T-helper 1 cell treated with Interleukin-12 subunit alpha and Interleukin-12 subunit beta and Interleukin-4 antibody, amounts not matched to agents 30 μg/mL and 1 μg/mL, for 36 hours (primary cell): ENCODE data around the gene COA6.

Experiments used
- H3K27ac Mint-ChIP-seq: one replicate; pipeline ENCODE4 v1.8.0; 2021; ENCODE audit warnings: mild to moderate bottlenecking, mixed read lengths
- H3K27me3 Mint-ChIP-seq: one replicate; pipeline ENCODE4 v1.8.0; 2021; ENCODE audit warnings: low read depth, mixed read lengths
- H3K36me3 Mint-ChIP-seq: one replicate; pipeline ENCODE4 v1.8.0; 2021; ENCODE audit warnings: low read depth, mixed read lengths
- H3K4me1 Mint-ChIP-seq: one replicate; pipeline ENCODE4 v1.8.0; 2021; ENCODE audit warnings: low read depth, mixed read lengths
- H3K4me3 Mint-ChIP-seq: one replicate; pipeline ENCODE4 v1.8.0; 2021; ENCODE audit warnings: mild to moderate bottlenecking, moderate library complexity, mixed read lengths
- H3K9me3 Mint-ChIP-seq: one replicate; pipeline ENCODE4 v1.8.0; 2021; ENCODE audit warnings: mixed read lengths

COA6 gene

DNA sequence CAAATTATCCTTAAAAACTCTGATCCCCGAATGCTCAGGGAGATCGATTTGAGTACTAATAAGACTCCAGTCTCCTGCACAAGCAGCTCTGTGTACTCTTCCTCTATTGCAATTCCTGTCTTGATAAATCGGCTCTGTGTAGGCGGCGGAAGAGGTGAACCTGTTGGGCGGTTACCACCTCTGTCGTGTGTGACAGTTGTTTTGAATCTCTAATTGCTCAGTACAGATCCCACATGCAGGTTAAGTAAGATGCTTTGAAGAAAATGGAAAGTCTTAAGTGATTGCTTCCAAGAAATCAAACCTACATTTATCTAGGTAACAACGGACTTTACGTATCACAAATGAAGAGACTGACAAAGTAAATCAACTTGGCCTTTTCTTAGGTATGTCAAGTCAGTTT is 35.5 kb downstream of the COA6 start:
- Mint-ChIP-seq H3K9me3 (no peaks in the 10 kb centered on the region), H3K4me3 (peak overlapping the region; percentile 74), H3K27ac (peak overlapping the region; percentile 90), H3K27me3 (no peaks in the 10 kb centered on the region), H3K4me1 (peaks cover 27% of the 10 kb centered on the region), H3K36me3 (peaks cover 27% of the 10 kb centered on the region)

DNA sequence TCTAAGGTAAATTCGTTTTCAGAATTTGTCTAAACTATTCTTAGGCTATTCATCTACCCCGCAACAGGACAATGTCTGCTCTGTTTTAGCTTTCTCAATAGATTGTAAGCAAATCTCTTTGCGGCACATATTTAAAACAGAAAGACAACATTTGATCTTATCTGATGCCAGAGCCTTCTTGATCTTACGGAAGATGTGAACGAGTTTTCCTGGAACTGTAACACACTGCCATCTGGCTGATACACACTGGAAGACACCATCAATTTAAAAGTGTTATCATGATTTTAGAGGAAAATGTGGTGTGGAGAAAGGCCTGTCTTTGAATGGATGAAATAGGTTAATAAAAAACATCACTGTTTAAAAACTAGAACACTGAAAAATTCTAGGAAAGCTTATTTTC is 36.1 kb downstream of the COA6 start:
- H3K4me3 Mint-ChIP-seq: peak overlapping the region; percentile 74
- H3K9me3 Mint-ChIP-seq: no peaks in the 10 kb centered on the region
- H3K36me3 Mint-ChIP-seq: peaks cover 28% of the 10 kb centered on the region
- H3K27ac Mint-ChIP-seq: peak overlapping the region; percentile 90
- no peaks in the 10 kb centered on the region for H3K27me3 Mint-ChIP-seq
- H3K4me1 Mint-ChIP-seq: peaks cover 27% of the 10 kb centered on the region

- H3K9me3 Mint-ChIP-seq: no peaks in the 10 kb centered on the region
- H3K4me1 Mint-ChIP-seq: peaks cover 14% of the 10 kb centered on the region
- H3K36me3 Mint-ChIP-seq: peaks cover 30% of the 10 kb centered on the region
- no peak overlapping the region for H3K27ac Mint-ChIP-seq
- H3K4me3 Mint-ChIP-seq: no peak overlapping the region
- H3K27me3 Mint-ChIP-seq: no peaks in the 10 kb centered on the region
These were observed 39.6 kb downstream of the COA6 start for GRCh38 chr1:234412830-234413229.

GRCh38 chr1:234413485-234413884 is 40.2 kb downstream of the COA6 start:
- H3K27me3 Mint-ChIP-seq: no peaks in the 10 kb centered on the region
- H3K4me1 Mint-ChIP-seq: peaks cover 12% of the 10 kb centered on the region

DNA sequence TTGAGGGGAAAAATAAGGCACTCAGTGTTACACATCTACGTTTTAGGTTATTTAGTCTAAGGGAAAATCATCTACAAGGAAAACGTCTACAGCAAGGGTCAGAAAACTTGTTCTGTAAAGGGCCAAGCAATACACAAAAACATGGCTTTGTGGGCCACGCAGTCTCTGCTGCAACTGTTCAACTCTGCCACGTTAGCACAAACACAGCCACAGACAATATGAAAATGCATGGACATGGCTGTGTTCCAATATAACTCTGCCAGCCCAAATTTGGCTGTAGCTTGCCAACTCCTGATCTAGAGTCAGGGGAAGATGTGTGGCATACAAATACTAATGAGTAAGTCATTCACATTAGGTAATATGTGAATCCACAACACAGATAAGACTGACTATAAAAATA is 40.7 kb downstream of the COA6 start:
- peaks cover 8% of the 10 kb centered on the region for H3K4me1 Mint-ChIP-seq
- no peaks in the 10 kb centered on the region for H3K9me3 Mint-ChIP-seq
- H3K27ac Mint-ChIP-seq: no peak overlapping the region
- H3K27me3 Mint-ChIP-seq: no peaks in the 10 kb centered on the region
- no peak overlapping the region for H3K4me3 Mint-ChIP-seq
- peaks cover 28% of the 10 kb centered on the region for H3K36me3 Mint-ChIP-seq

More at GRCh38 chr1:234413485-234413884, 40.2 kb downstream of the COA6 start:
- Mint-ChIP-seq H3K4me3 (no peak overlapping the region), H3K36me3 (peaks cover 29% of the 10 kb centered on the region), H3K9me3 (no peaks in the 10 kb centered on the region), H3K27ac (no peak overlapping the region)

DNA sequence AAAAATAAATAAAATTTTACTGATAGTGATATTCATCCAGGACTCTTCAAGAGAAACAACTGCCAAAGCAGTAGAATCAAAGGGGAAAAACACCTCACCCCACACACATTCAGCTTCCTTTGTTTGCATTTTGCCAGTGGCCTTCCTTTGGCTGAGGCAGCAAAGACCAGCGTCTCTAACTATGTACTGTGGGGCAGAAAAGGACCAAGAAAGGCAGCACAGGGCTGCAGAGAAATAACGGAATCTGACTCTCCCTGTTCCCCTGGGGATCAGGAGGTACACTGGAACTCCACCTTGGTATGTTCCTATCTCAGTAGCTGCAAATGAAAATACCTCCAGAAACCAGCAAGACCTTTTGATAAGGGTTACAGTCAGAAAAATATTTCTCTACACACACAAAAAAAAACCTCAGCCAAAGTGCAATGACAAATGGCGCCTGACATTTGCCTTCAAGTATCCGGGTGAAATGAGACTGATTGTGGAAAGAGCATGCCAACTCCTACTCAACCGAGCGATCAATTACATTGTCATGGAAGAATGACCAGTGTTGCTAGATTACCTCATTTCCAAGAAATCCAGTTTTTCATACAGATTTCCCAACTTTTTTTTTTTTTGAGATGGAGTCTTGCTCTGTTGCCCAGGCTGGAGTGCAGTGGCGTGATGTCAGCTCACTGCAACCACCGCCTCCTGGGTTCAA is 54.8 kb downstream of the COA6 start:
- no peak overlapping the region for H3K4me3 Mint-ChIP-seq
- peaks cover 43% of the 10 kb centered on the region for H3K36me3 Mint-ChIP-seq
- H3K4me1 Mint-ChIP-seq: peaks cover 4% of the 10 kb centered on the region
- H3K9me3 Mint-ChIP-seq: no peaks in the 10 kb centered on the region
- no peak overlapping the region for H3K27ac Mint-ChIP-seq
- H3K27me3 Mint-ChIP-seq: no peaks in the 10 kb centered on the region

GRCh38 chr1:234429434-234429806 is 56.2 kb downstream of the COA6 start:
- Mint-ChIP-seq H3K27ac (no peak overlapping the region), H3K4me1 (peaks cover 11% of the 10 kb centered on the region), H3K9me3 (no peaks in the 10 kb centered on the region), H3K27me3 (no peaks in the 10 kb centered on the region), H3K4me3 (no peak overlapping the region), H3K36me3 (peaks cover 45% of the 10 kb centered on the region)

DNA sequence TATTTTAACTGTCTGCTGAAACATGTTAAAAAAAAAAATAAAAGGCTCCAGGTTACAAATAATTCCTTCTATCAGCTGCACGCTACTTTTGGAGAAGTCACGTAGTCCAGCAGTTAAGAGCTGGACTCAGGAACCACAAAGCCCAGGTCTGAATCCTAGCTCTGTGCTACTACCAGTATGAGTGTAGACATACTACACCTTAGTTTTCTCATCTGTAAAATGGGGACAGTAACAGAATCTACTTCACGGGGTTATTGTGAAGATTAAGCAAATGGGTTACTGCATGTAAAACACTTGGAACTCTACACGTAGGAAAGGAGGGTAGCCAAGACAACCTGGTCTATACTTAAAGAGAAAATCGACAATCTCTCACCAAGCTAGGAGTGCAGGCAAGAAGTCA is 57.4 kb downstream of the COA6 start:
- no peak overlapping the region for H3K4me3 Mint-ChIP-seq
- peaks cover 11% of the 10 kb centered on the region for H3K4me1 Mint-ChIP-seq
- H3K27me3 Mint-ChIP-seq: no peaks in the 10 kb centered on the region
- H3K36me3 Mint-ChIP-seq: peaks cover 53% of the 10 kb centered on the region
- H3K27ac Mint-ChIP-seq: no peak overlapping the region
- no peaks in the 10 kb centered on the region for H3K9me3 Mint-ChIP-seq

- H3K27me3 Mint-ChIP-seq: no peaks in the 10 kb centered on the region
- no peaks in the 10 kb centered on the region for H3K9me3 Mint-ChIP-seq
- peaks cover 53% of the 10 kb centered on the region for H3K36me3 Mint-ChIP-seq
These were observed 58.0 kb downstream of the COA6 start for GRCh38 chr1:234431255-234431654.

DNA sequence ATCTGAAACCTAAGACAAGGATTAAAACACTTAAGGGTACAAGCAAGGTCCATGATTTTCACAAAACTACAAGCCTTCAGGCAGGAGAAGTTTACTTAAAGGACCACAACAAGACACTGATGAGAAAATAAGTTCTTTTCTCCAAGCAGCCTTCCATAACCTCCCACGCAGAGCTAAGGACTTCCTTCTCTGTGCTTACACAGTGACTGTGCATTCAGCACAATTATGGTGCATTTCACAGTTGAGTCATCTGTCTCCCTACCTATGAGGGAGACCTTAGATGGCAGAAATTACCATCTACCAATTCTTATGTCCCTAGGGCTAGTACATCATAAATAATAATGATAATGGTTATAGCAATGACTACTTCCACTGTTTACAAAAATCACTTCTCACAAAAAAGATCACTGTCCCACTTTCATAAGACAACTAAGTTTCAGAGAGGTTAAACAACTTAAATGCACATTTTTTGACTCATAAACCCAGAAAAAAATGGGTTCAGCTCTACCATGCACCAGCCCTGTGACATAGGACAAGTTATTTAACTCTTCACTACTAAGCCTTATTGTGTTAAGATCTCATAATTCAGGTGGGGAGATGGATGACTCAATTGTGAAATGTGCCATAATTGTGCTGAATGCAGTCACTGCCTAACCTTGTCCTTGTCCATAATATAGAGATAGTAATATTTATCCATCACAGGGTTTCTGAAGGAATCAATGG is 60.5 kb downstream of the COA6 start:
- H3K36me3 Mint-ChIP-seq: peaks cover 51% of the 10 kb centered on the region
- no peaks in the 10 kb centered on the region for H3K9me3 Mint-ChIP-seq
- H3K4me1 Mint-ChIP-seq: peaks cover 13% of the 10 kb centered on the region
- H3K4me3 Mint-ChIP-seq: no peak overlapping the region
- no peaks in the 10 kb centered on the region for H3K27me3 Mint-ChIP-seq
- H3K27ac Mint-ChIP-seq: no peak overlapping the region

More at GRCh38 chr1:234431255-234431654, 58.0 kb downstream of the COA6 start:
- no peak overlapping the region for H3K4me3 Mint-ChIP-seq
- H3K27ac Mint-ChIP-seq: no peak overlapping the region
- H3K4me1 Mint-ChIP-seq: peaks cover 11% of the 10 kb centered on the region
